Esophagus muscularis mucosa (tissue), 3 donors: ENCODE data around the gene SPP1.

ENCODE experiments used
- POLR2A ChIP-seq: fragments of 450-650 bp; IDR thresholded peaks from one replicate; pipeline ENCODE4 v1.6.1; 2017; ENCODE audit warnings: antibody characterized with exemption, moderate library complexity, mild to moderate bottlenecking, low read depth
- POLR2AphosphoS5 ChIP-seq, 2 donors: sonication (generic); formaldehyde crosslinking; IDR thresholded peaks; one replicate each; pipeline ENCODE4 v1.6.1; 2017; ENCODE audit warnings: antibody characterized with exemption in 2 of 2
- TF ChIP-seq, protein P1 (sequence below), 3 experiments: fragments of 200-600 bp in 2 of 3; fragments of 450-650 bp in 1 of 3; sonication (generic) in 2 of 3; IDR thresholded peaks; one replicate each; pipeline ENCODE4 v1.5.1; 2017 to 2019; ENCODE audit warnings: antibody characterized with exemption in 3 of 3, mild to moderate bottlenecking in 2 of 3, moderate library complexity in 1 of 3

DNA sequence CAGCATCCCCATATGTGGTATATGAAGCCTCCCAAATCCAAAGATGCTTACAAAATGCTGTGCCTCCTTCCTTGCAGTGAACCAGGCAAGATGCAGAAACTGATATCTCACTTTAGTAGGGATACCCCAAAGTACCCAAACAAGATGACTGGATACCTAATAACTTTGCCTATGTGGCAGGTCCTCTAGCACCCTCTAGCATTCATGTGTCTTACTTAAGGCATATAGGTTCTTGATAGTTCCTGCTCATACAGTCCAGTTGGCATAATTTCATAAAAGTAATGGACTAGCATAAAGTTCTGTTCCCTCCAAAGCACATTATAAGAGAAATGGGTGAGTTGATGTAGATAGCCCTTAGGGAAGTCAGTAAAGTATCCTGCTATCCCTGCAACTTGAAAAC, 36.8 kb upstream of the SPP1 start:
- TF ChIP-seq, protein P1, sequence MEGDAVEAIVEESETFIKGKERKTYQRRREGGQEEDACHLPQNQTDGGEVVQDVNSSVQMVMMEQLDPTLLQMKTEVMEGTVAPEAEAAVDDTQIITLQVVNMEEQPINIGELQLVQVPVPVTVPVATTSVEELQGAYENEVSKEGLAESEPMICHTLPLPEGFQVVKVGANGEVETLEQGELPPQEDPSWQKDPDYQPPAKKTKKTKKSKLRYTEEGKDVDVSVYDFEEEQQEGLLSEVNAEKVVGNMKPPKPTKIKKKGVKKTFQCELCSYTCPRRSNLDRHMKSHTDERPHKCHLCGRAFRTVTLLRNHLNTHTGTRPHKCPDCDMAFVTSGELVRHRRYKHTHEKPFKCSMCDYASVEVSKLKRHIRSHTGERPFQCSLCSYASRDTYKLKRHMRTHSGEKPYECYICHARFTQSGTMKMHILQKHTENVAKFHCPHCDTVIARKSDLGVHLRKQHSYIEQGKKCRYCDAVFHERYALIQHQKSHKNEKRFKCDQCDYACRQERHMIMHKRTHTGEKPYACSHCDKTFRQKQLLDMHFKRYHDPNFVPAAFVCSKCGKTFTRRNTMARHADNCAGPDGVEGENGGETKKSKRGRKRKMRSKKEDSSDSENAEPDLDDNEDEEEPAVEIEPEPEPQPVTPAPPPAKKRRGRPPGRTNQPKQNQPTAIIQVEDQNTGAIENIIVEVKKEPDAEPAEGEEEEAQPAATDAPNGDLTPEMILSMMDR (IDR thresholded peaks at IDR 0.05): no peak
- no peak for TF ChIP-seq POLR2A
- TF ChIP-seq POLR2AphosphoS5 (IDR thresholded peaks at IDR 0.05): no peak
